GM18508 (cell line): ENCODE results near the gene CSKMT.
"Not testable (repeated sequence)": the region's sequence is repeated elsewhere in the genome, so short reads cannot be mapped to it uniquely, and the experiment has no call there.

Experiments used
- ATAC-seq: cut with Tn5 transposase; IDR thresholded peaks from one replicate; pipeline ENCODE4 v1.9.1; 2021; ENCODE audit warnings: moderate number of reproducible peaks; ENCODE audit not compliant: insufficient read depth, unreplicated experiment

Gene CSKMT, protein sequence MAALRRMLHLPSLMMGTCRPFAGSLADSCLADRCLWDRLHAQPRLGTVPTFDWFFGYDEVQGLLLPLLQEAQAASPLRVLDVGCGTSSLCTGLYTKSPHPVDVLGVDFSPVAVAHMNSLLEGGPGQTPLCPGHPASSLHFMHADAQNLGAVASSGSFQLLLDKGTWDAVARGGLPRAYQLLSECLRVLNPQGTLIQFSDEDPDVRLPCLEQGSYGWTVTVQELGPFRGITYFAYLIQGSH

DNA sequence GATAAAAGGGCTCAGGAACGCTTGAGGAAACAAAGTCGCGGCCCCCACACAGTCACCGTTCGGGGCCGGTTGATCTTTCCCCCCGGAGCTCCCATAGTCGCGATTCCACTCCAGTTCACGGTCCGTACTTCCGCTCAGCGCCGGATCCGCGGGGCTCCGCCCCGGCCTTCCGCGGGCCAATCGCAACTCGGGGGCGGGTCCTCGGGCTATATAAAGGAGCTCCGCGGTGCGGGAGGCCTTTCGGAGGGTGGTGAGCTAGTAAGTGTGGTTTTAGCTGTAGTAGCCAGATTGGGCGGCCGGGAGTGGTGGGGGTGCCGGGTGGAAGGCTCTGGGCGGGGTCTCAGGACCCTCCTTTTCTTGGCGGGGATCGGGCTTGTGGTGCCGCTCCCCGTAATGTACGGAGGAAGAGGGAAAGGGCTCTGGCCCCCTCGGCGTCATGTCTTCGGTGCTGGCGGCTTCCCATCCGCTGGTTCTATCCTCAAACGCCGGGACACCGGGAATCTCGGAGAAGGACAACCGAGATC lies at the start of gene CSKMT, which contains the start of gene C11orf98:
CSKMT (plus strand) TSS at position 238 of the 524 bp plus-strand sequence. CDS start 568 bp downstream, outside the sequence.
C11orf98 (minus strand) TSS at position 136 of the 524 bp plus-strand sequence; CDS start at position 95, 41 bp downstream.
- no peak for ATAC-seq

DNA sequence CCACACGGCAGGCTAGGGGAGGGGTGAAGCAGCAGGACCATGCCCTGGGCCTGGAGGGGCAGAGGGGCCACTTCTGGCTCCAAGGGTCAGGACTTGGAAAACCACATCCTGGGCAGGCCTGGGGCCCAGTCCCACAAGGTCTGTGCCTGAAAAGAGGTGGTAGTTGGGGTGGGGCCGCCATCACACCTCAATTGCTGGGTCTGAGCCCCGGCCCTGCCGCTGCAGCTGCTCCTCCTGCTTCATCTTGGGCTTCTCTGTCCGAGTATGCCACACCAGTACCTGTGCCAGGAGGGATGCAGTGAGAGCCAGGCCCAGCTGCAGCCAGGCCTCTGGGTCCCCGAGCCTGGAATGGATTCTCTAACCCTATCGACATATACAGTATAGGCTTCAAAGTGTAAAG lies 49.6 kb upstream of the CSKMT start:
- no peak for ATAC-seq

DNA sequence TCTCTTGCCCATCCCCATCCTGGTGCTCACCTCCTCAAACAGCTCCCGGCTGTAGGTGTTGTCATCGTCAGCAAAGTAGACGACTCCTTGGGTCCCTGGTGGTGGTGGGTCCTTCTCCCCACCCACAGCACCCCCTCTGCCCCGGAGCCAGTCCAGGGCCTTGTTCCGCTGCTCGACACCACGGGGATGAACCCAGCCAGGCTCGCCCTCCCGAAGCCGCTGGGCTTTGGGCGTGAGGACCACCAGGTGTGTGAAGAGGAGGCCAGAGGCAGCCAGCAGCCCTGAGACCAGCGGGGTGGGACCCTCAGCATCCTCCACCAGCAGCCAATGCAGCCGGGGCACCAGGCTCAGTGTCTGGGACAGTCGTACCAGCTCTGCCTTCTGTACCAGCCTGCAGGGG lies 48.2 kb upstream of the CSKMT start:
- not testable (repeated sequence) for ATAC-seq

DNA sequence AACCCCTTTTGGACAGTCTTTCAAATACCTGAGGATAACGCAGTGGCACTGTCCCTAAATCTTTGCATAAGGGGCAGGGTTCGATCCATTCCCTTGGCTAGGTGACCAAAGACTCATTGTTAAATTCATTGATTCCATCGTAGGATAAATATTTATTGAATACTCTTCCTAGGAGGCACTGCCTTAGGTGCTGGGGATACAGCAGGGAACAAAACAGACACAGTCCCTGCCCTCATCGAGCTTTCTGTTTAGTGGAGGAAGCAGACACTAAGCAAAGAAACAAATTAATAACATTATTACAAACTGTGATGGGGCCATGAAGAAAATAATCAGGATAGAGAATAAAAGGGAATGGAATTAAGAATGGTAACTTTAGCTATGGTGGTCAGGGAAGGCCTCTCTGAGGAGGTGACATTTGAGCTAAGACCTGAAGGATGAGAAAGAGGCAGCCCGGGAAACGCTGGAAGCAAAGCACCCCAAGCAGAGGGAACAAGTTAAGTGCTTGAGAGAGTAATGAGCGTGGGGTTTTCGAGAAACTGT lies 44.0 kb upstream of the CSKMT start:
- no peak for ATAC-seq

DNA sequence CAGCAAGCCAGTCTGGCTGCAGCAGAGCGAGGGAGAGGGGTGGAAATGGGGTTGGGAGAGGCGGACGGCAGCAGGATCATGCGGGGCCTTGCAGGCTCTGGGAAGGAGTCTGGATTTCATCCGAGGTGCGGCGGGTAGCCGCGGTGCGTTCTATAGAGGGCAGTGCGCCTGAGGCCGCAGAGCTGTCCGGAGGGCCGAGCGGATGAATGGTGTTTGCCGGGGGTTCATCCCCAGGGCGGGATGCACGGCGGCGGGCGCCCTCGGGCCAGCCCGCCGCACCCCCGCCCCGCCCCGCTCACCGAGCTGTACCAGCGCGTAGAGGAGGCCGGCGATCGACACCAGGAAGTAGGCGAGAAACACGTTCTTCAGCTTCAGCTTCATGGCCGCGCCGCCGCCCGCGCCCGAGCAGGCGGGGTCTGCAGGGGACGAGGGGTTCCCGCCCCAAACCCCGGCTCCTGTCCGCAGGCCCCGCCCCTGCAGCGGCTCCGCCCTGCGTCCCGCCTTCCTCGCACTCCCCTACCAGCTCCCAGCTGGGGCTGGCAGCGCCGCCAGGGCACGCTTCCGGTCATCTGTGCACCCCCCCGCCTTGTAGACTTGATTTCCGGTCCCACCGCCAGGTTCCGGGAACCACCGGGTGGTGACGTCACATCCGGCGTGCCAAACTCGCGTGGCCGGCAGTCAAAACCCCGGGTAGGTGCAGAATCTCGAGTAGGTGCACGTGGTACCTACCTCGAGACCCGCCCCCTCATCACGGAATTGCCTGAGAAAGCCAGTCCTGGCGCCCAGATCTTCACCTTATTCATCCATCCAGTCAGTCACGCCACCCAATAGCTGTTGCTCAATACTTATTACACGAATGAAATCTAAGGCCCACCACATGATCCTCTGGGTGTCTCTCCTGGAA lies 43.3 kb upstream of the CSKMT start, which contains the start of gene B3GAT3:
B3GAT3 (minus strand) TSS at position 420 of the 904 bp plus-strand sequence; CDS start at position 381, 39 bp downstream.
- peak; percentile 60 for ATAC-seq

DNA sequence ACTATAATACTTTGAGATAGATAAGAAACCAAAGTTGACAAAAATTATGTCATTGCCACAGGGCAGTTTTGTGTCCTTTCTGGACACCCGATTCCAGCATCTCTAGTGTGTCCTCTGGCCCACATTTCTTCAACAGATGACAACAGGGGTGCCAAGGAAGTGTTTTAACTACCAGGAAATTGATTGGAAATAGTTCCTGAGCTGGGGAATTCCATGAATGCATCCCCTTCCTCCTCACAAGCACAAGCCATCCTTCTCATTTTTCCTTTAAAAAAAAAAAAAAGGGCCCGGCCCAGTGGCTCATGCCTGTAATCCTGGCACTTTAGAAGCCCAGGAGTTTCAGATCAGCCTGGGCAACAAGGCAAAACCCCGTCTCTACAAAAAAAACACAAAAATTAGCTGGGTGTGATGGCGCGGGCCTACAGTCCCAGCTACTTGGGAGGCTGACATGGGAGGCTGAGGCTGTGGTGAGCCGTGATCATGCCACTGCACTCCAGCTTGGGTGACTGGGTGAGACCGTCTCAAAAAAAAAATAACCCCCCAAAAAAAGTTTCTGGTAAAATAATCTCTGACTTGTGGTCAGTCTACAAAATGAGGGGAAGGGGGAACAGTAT lies 42.5 kb upstream of the CSKMT start:
- no peak for ATAC-seq

DNA sequence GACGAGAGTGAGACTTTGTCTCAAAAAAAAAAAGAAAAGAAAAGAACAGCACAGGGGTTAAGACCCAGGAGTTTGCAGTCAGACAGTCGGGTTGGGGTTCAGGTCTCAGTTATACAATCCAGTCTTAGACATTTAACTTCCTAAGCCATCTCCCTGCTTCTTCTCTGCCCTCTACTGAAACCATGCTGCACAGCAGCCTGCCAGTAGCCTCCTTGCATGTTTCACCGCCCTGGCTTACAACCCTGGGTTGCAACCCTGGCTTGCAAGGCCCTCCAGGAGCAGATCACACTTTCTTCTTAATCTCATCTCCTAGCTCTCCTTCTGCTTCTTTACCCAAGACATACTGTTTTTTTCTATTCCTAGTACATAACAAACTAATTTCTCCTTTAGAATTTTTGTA lies 37.4 kb upstream of the CSKMT start:
- ATAC-seq = no peak

DNA sequence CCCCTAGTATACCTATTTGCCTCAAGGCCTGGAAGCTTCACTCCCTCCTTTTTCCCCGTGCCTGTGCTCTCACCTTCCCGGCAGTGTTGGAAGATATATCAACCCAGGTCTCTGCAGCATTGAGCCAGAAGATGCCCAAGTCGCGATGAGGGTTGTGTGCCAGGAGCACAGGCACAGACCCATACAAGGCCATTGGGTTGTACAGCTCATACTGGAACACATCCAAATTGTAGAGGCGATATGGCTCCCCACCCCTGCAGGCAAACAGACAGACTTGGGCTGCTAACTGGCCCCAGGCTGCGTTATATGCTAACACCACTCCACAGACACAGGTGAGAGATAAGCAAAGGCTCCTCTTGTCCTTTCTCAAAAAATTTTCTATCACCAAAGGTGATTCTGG lies 32.6 kb upstream of the CSKMT start:
- ATAC-seq = no peak

DNA sequence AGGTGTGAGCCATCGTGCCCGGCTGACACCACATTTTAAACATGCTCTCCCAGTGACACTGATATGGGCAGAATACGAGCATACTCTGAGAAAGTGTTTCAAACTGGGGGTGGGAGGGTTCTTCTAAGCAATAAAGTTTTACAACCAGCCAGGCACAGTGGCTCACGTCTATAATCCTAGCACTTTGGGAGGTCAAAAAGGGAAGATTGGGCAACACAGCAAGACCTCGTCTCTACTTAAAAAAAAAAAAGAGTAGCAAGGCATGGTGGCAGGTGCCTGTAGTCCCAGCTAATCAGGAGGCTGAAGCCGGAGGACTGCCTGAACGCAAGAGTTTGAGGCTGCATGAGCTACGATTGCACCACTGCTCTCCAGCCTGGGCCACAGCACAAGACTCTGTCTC lies 20.9 kb upstream of the CSKMT start:
- no peak for ATAC-seq

DNA sequence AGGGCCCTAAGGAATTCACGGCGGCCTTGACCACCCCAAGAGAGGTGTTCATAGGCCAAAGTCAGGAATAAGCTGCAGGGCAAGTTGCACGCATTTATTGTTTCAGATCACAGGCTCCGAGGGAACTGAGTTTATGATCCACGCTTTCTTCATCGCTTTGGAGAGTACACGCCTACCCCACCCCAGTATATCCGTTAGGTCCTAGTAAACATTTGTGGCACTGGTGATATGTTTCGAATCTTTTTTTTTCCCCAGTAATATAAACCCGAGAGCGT lies 19.5 kb upstream of the CSKMT start:
- ATAC-seq = no peak

DNA sequence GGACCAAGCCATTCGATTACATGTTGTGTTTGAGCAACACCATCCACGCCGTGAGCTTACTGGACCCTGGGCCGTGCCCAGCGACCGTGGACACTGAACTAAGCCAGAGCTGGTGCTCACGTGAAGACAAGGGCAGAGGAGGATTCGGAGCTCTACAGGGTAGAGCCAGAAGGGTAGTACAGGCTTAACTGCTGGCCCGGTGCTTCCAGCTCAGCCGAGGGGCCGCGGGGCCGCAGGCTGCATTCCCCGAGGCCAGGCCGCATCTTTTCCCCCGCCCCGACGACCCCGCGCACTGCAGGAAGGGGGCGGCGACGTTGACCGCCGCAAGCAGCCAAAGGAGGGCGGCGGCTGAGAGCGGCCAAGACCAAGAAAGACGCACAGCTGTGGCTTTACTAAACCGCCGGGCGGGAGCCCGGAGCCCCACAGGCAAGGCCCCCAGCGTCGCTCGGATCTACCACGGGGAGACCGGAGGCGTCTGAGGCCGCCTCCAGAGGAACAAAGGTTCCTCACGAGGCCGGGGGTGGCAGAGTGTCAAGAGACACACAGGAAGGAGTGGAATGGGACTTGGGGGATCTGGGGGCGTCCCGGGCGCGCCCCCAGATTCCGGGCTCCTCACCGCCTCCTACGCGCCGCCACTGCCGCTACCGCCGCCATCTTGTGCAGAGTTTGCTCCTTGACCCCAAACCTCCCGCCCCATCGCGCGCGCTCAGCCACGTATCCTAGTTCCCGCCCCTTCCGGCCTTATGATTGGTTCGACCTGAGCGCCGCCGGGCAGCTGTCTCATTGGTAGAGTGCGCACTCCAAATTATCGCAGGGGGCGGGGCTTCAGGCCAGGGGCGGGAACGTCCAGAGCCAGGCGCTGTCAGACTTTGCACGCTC lies 18.9 kb upstream of the CSKMT start, which contains the start of gene GANAB:
GANAB (minus strand) TSS at position 668 of the 879 bp plus-strand sequence; CDS start at position 654, 14 bp downstream.
- no peak for ATAC-seq

DNA sequence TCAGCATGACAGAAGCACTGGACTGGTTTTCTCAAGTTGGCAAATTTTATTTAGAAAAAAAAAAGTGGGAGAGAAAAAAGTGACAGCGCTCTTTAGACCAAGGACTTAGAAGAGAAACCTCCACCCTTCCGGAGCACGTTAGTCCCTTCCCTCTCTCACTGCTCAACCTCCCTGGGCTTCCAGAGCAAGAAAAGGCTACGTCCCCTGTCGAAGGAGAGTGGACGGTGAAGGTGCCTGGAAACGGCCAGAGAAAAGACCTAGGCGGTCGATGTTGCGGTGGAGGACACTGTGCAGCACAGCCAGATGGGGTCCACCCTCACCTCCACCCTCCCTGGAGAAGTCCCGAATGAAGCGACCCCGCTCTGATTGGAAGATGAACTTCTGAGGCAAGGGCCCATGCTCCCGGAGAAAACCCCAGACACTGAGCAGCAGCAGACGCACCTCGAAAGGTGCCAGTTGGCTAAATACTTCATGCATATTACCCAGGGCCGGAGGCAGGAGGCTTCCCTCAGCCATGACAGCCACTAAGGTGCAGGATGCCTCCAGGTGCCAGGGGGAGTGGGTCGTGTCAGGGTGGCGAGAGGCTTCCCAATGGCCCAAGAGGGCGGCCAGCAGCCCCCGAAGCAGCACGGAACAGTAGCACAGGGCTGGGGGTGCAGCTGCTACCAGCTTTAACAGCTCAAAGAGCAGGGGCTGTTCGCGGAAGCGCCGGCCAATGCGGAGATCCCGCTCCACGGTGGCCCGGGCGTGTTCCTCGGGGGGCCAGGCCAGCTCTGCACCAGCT lies 18.1 kb upstream of the CSKMT start:
- no peak for ATAC-seq

DNA sequence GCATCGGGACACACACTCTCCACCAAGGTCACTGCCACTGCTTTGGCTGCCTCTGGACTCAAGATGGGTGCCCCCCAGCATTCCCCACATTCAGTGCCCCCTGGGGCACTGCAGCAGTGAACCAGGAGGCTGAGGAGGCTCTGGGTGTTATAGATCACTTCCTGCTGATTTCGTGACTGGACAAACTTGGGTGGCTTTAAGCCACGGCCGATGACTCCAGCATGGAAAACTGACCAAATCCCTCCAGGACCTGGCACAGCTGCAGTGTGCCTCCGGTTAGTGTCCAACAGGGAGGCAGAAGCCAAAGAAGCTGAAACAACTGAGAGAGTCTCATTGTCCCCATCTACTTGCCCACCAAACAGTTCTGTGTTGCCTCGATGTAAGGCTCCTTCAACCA lies 17.5 kb upstream of the CSKMT start:
- no peak for ATAC-seq

DNA sequence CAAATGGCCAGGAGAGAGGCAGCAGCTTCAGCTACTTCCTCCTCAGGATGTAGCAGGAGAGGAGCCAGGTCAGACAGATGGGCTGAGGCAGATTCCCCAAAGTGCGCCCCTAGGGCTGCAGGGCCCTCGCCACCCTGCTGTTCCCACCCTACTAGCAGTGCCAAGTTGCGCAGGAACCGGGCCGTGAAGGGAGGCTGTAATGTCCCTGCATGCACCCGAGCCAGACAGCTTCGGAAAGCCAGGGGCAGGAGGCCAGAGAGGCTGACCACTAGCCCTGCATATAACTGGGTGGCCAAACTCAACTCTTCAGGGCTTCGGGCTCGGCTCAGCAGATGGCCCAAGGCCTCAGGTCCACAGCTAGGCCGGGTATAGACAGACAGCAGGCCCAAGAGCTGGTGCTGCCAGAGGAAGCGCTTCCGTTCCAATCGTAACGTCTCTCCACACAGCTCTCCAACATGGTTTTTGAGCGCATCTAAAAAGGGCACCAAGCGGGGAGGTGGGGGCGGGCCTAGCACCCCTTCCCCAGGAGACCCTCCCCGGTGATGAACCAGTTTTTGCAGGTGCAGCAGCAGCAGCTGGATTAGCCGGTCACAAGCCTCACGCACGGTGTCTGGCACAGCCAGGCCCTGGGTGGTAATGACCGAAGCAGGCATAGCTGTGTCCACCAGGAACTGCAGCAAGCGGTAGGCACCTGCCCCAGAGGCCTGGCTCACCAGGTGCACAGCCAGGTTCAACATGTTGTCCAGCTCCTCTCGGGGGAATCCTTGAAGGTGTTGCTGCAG lies 16.7 kb upstream of the CSKMT start:
- ATAC-seq = no peak

DNA sequence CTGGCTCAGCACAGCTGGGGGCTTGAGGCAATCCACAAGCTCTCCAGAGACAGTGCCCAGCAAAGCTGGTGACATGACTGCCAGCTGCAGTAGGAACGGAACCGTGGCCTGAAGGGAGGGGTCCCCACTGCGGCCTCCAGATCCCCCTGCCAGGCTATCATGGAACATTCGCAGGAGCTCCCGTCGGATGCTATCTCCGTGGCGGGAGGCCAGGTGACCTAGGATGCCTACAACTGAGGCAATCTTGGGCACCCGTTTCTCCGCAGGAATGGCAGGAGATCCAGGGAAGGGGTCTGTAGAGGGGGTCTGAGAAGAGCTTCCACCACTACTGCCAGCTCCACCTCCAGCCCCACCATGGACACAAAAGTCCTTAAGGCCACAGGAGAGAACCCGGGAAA lies 16.1 kb upstream of the CSKMT start:
- ATAC-seq = no peak

DNA sequence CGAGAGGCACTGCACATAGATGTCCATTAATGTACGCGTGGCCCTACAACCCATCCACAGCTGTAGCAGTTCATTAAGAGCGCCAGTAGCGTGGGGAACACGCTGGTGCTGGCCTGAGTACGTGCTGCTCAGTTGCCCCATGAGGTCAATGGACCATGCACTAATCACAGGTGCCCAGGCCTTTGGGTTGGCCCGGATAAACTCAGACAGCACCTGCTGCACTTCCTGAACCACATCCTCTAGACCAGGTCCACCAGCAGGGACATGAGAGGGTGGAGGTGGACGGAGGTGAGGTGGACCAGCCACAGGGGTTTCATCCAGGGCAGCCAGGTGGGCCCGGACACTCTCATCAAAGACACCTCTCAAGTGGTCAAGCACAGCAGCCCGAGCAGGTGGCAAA lies 15.6 kb upstream of the CSKMT start:
- no peak for ATAC-seq

DNA sequence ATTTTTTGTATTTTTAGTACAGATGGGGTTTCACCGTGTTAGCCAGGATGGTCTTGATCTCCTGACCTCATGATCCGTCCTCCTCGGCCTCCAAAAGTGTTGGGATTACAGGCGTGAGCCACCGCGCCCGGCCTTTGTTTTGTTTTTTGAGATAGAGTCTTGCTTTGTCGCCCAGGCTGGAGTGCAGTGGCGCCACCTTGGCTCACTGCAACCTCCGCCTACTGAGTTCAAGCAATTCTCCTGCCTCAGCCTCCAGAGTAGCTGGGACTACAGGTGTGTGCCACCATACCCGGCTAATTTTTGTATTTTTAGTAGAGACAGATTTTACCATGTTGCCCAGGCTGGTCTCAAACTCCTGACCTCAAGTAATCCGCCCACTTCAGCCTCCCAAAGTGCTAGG lies 14.8 kb upstream of the CSKMT start:
- ATAC-seq = not testable (repeated sequence)
